ENCODE measurements around the gene INSYN2B. TPM values are rescaled to one million over a fixed set of nuclear protein-coding genes. Genes with fewer than 3 reads are reported as not detected.

The INSYN2B gene
- total and polyA plus RNA-seq, 2 experiments from 2014 or later = not detected

DNA sequence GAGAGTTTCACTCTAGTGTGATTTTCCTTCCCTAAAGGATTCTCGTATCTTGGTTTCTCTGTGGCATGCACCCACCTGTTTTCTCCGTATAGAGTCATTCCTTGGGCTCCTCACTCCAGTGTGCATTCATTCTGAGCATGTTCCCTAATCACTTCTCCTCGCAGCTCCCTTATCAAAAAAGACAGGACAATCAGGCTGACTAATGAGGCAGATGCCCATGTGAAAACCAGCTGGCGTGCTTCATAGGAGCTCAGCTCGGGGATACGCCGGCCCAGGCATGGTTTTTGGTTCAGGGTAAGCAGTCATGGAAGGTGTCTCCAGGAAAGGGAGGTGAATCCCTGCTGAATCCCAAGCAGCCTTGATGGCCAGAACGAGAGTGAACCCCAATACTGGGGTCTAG is 41.2 kb upstream of the INSYN2B start:
- TF ChIP-seq JUNB (IDR thresholded peaks at IDR 0.05; ENCODE audit: unreplicated experiment) (no peak), EZH2phosphoT487 (IDR thresholded peaks at IDR 0.05; ENCODE audit: unreplicated experiment) (no peak), POLR2AphosphoS5 (IDR thresholded peaks at IDR 0.05; ENCODE audit: low read depth) (no peak), EZH2 (IDR thresholded peaks at IDR 0.05; ENCODE audit: low read depth, unreplicated experiment) (no peak), CTCF (conservative IDR thresholded peaks at IDR 0.05; ENCODE audit: low read depth in 2 of 2) (no peak), ETS1 (IDR thresholded peaks at IDR 0.05) (no peak)
- peaks cover 3% of the 10 kb centered on the region for H3K27me3 Mint-ChIP-seq (ENCODE audit: insufficient read depth, low read depth, poor library complexity)
- no peak overlapping the region for H3K4me3 ChIP-seq
- H3K4me1 ChIP-seq (ENCODE audit: insufficient read depth) = no peaks in the 10 kb centered on the region
- H3K9me2 ChIP-seq (ENCODE audit: insufficient read depth) = no peaks in the 10 kb centered on the region
- DNase-seq (ENCODE audit: low spot score) = no peak
- H3K4me1 Mint-ChIP-seq = no peaks in the 10 kb centered on the region; the same call in 2 of the 3 replicates
- H3K27ac ChIP-seq (ENCODE audit: low read depth) = no peak overlapping the region
- H3K9me3 Mint-ChIP-seq = no peaks in the 10 kb centered on the region
- H3K36me3 Mint-ChIP-seq (ENCODE audit: low read depth) = no peaks in the 10 kb centered on the region
- no peaks in the 10 kb centered on the region for H3K79me2 ChIP-seq (replicated peaks; ENCODE audit: insufficient read depth)
- H2AFZ ChIP-seq = no peak overlapping the region
- no peaks in the 10 kb centered on the region for H3K27me3 ChIP-seq (ENCODE audit: insufficient read depth)
- no peaks in the 10 kb centered on the region for H4K20me1 ChIP-seq (replicated peaks; ENCODE audit: insufficient read depth)
- H3K4me2 ChIP-seq = no peak overlapping the region
- ATAC-seq = no peak
- no peaks in the 10 kb centered on the region for H3F3A ChIP-seq (replicated peaks; ENCODE audit: low read depth)
- no peak overlapping the region for H3K4me3 Mint-ChIP-seq
- H3K27ac Mint-ChIP-seq = no peak overlapping the region
- H3K36me3 ChIP-seq (ENCODE audit: insufficient read depth) = no peaks in the 10 kb centered on the region

DNA sequence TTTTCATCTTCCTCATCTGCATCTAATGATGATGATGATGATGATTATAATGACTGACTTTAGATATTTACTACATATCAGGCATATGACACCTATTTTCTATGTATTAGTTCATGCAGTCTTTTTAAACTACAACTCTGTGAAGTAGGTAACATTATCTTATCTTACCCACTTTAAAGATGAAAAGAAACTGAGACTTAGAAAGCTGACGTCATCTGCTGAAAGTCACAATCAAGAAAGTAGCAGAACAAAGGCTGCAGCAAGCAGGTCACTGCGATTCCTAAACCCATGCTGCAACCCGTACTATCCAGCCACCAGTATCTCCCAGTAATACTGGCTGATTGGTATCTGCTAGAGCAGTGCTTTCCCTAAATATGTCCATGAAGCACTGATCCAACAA is 40.1 kb upstream of the INSYN2B start:
- Histone ChIP-seq H3K4me2 (no peak overlapping the region), H3K36me3 (ENCODE audit: insufficient read depth) (no peaks in the 10 kb centered on the region), H3K9me2 (ENCODE audit: insufficient read depth) (no peaks in the 10 kb centered on the region), H3K27me3 (ENCODE audit: insufficient read depth) (no peaks in the 10 kb centered on the region), H3K4me3 (no peak overlapping the region), H3K4me1 (ENCODE audit: insufficient read depth) (no peaks in the 10 kb centered on the region), H3F3A (replicated peaks; ENCODE audit: low read depth) (no peaks in the 10 kb centered on the region), H3K27ac (ENCODE audit: low read depth) (no peak overlapping the region), H2AFZ (no peak overlapping the region), H3K79me2 (replicated peaks; ENCODE audit: insufficient read depth) (no peaks in the 10 kb centered on the region), H4K20me1 (replicated peaks; ENCODE audit: insufficient read depth) (no peaks in the 10 kb centered on the region)
- Mint-ChIP-seq H3K9me3 (no peaks in the 10 kb centered on the region), H3K27me3 (ENCODE audit: insufficient read depth, low read depth, poor library complexity) (peaks cover 3% of the 10 kb centered on the region), H3K27ac (no peak overlapping the region), H3K4me3 (no peak overlapping the region), H3K4me1 (no peaks in the 10 kb centered on the region; the same call in 2 of the 3 replicates), H3K36me3 (ENCODE audit: low read depth) (no peaks in the 10 kb centered on the region)
- ATAC-seq = no peak
- no peak for DNase-seq (ENCODE audit: low spot score)
- TF ChIP-seq EZH2phosphoT487 (IDR thresholded peaks at IDR 0.05; ENCODE audit: unreplicated experiment) (no peak), ZNF114 (CRISPR knock-in tag; IDR thresholded peaks at IDR 0.05) (no peak), CREB1 (CRISPR knock-in tag; IDR thresholded peaks at IDR 0.05; ENCODE audit: low read depth) (no peak), EZH2 (IDR thresholded peaks at IDR 0.05; ENCODE audit: low read depth, unreplicated experiment) (no peak), ZNF462 (CRISPR knock-in tag; IDR thresholded peaks at IDR 0.05) (no peak)
- TF ChIP-seq, protein P1, sequence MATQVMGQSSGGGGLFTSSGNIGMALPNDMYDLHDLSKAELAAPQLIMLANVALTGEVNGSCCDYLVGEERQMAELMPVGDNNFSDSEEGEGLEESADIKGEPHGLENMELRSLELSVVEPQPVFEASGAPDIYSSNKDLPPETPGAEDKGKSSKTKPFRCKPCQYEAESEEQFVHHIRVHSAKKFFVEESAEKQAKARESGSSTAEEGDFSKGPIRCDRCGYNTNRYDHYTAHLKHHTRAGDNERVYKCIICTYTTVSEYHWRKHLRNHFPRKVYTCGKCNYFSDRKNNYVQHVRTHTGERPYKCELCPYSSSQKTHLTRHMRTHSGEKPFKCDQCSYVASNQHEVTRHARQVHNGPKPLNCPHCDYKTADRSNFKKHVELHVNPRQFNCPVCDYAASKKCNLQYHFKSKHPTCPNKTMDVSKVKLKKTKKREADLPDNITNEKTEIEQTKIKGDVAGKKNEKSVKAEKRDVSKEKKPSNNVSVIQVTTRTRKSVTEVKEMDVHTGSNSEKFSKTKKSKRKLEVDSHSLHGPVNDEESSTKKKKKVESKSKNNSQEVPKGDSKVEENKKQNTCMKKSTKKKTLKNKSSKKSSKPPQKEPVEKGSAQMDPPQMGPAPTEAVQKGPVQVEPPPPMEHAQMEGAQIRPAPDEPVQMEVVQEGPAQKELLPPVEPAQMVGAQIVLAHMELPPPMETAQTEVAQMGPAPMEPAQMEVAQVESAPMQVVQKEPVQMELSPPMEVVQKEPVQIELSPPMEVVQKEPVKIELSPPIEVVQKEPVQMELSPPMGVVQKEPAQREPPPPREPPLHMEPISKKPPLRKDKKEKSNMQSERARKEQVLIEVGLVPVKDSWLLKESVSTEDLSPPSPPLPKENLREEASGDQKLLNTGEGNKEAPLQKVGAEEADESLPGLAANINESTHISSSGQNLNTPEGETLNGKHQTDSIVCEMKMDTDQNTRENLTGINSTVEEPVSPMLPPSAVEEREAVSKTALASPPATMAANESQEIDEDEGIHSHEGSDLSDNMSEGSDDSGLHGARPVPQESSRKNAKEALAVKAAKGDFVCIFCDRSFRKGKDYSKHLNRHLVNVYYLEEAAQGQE (IDR thresholded peaks at IDR 0.05; ENCODE audit: unreplicated experiment) = no peak
